ENCODE measurements around the gene PLEKHN1.

PLEKHN1 gene

DNA sequence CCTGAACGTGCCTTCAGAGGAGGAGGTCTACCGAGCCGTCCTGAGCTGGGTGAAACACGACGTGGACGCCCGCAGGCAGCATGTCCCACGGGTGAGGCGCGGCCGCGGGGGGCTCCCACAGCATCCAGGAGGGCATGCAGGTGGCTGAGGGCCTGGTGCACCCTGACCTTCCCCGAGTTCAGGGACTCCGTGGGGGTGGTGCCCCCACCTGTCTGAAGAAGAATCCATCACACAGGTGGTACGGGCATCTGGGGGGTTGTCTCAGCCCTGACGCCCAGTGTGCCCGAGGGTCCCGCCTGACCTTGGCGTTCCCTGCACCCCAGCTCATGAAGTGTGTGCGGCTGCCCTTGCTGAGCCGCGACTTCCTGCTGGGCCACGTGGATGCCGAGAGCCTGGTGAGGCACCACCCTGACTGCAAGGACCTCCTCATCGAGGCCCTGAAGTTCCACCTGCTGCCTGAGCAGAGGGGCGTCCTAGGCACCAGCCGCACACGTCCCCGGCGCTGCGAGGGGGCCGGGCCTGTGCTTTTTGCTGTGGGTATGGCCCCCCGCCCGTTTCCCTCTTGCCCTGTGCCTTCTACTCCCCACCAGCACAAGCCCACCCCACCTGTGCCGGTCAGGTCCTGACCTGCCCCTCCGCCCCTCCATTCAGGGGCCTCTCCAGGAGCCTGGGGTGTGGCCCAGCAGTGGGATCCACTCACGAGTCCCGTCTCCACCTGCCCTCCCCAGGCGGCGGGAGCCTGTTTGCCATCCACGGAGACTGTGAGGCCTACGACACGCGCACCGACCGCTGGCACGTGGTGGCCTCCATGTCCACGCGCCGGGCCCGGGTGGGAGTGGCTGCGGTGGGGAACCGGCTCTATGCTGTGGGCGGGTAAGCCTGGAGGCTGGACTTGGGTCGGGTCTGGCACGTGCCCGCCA lies 3.6 kb upstream of the PLEKHN1 start:
- DNase-seq (ENCODE audit: low read depth, low spot score): no peak

DNA sequence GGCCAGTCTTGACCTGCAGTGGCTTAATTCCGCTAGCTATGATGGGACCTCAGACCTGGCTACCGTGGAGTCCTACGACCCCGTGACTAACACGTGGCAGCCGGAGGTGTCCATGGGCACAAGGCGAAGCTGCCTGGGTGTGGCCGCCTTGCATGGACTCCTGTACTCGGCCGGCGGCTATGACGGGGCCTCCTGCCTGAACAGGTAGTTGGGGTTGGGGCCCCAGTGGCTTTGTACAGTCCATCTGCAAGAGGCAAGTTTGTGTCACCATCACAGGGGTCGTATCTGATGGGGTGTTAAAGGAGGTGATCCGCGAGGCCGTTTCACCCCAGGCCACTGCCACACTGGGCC lies 3.0 kb upstream of the PLEKHN1 start:
- no peak for DNase-seq (ENCODE audit: low read depth, low spot score)

GRCh38 chr1:963746-964525 lies 2.3 kb upstream of the PLEKHN1 start:
- DNase-seq (ENCODE audit: low read depth, low spot score): no peak

GRCh38 chr1:964691-965525 lies 1.4 kb upstream of the PLEKHN1 start:
- no peak for DNase-seq (ENCODE audit: low read depth, low spot score)

GRCh38 chr1:965526-966134 lies 652 bp upstream of the PLEKHN1 start:
- no peak for DNase-seq (ENCODE audit: low read depth, low spot score)

- no peak for DNase-seq (ENCODE audit: low read depth, low spot score)
Observed at GRCh38 chr1:966704-967300, 520 bp downstream of the PLEKHN1 start.

GRCh38 chr1:967466-968343 lies 1.4 kb downstream of the PLEKHN1 start:
- no peak for DNase-seq (ENCODE audit: low read depth, low spot score)

DNA sequence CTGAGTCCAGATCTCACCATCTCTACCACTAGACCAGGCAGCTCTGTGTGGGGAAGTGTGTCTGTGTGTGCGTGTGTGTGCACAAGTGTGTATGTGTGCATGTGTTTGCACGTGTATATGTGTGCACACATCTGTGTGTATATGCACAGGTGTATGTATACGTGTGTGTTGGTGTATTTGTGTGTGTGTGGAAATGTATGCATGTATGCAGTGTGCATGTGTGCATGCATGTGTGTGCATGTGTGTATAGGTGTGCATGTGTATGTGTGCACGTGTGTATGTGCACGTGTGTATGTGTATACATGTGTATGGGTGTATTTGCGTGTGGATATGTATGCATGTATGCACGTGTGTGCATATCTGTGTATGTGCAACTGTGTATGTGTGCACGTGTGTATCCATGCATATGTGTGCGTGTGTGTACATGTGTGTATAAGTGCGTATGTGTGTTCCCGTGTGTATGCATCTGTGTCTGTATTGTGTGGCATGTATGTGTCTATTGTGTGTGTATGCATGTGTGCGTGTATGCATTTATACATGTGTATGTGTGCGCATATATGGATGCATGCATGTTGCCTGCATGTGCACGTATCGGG lies 3.1 kb downstream of the PLEKHN1 start:
- no peak for DNase-seq (ENCODE audit: low read depth, low spot score)

GRCh38 chr1:970242-970972 lies 4.1 kb downstream of the PLEKHN1 start:
- no peak for DNase-seq (ENCODE audit: low read depth, low spot score)

DNA sequence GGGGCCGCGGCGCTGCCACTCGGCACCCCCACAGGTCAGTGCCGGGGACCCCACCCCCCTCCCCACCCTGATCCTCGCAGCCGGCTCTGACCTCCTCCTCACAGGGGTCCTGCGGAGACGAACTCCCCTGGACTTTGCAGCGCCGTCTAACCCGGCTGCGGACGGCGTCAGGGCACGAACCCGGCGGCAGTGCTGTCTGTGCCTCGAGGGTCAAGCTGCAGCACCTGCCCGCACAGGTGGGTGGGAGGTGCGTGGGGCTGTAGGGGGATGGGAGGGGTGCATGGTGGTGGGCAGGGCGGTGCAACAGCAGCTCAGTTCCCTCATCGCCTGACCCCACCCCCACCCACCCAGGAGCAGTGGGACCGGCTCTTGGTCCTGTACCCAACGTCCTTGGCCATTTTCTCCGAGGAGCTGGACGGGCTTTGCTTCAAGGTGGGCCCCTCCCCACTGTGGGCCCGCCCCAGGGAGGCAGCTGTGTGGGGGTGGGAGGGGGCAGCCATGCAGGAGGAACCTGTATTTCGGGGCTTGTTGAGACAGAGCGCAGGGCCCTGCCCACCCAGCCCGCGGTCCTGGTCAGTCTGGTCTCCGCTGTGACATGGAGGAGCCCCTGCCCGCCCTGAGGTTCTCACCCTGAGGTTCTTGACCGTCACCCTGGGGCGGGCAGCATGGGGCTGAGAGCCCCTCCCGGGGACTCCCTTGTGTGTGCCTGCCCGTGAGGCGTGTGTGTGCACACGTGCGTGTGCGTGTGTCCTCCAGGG lies 4.9 kb downstream of the PLEKHN1 start:
- no peak for DNase-seq (ENCODE audit: low read depth, low spot score)

DNA sequence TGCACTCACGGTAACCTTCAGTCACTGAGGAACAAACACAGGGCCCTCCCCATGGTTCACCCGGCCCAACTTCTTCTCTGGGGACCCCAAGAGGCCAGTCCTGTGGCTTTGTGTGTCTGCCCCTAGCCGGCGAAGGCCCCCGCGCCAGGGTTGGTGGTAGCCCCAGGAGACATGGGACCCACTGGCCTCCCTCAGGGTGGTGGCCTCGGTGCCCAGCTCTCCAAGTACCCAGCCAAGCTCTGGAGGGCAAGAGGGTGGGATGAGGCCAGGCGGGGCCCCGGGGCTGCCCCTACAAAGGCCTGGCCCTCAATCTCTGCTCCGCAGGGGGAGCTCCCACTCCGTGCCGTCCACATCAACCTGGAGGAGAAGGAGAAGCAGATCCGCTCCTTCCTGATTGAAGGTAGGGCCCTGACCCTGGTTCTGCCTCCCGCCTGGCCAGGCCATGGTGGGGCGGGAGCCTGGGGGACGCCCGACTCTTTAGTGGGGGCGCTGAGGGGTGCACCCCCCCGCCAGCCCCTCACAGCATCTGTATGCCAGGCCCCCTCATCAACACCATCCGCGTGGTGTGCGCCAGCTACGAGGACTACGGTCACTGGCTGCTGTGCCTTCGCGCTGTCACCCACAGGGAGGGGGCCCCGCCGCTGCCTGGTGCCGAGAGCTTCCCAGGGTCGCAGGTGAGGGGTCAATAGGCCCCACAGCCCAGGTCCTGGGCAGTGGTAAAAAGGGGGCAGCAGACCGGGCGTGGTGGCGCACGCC lies 5.6 kb downstream of the PLEKHN1 start:
- DNase-seq (ENCODE audit: low read depth, low spot score): no peak

GRCh38 chr1:972726-973458 lies 6.6 kb downstream of the PLEKHN1 start:
- no peak for DNase-seq (ENCODE audit: low read depth, low spot score)

GRCh38 chr1:973459-974292 lies 7.4 kb downstream of the PLEKHN1 start:
- no peak for DNase-seq (ENCODE audit: low read depth, low spot score)

DNA sequence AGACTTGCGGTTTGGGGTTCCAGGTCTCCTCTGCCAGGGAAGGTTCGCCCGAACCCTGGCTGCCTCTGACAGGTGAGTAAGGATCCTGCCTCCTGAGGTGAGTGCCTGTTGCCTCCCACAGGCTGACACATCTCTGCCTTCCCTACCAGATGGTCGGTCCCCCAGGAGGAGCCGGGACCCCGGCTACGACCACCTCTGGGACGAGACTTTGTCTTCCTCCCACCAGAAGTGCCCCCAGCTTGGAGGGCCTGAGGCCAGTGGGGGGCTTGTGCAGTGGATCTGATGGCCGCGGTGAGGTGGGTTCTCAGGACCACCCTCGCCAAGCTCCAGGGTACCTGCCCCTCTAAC lies 8.0 kb downstream of the PLEKHN1 start:
- no peak for DNase-seq (ENCODE audit: low read depth, low spot score)

- no peak for DNase-seq (ENCODE audit: low read depth, low spot score)
Observed at GRCh38 chr1:974687-975328, 8.5 kb downstream of the PLEKHN1 start.

- DNase-seq (ENCODE audit: low read depth, low spot score): no peak
Observed at GRCh38 chr1:975365-975764, 9.1 kb downstream of the PLEKHN1 start.

All from iPS DF 19.7 (cell line).